Measurements from ENCODE around the gene ROCK2. TPM values are rescaled to one million over a fixed set of nuclear protein-coding genes. Genes with fewer than 3 reads are reported as not detected.

The ROCK2 gene
- total and polyA plus RNA-seq, 4 donors: 5.3 to 31.0 (median 12.2) TPM

DNA sequence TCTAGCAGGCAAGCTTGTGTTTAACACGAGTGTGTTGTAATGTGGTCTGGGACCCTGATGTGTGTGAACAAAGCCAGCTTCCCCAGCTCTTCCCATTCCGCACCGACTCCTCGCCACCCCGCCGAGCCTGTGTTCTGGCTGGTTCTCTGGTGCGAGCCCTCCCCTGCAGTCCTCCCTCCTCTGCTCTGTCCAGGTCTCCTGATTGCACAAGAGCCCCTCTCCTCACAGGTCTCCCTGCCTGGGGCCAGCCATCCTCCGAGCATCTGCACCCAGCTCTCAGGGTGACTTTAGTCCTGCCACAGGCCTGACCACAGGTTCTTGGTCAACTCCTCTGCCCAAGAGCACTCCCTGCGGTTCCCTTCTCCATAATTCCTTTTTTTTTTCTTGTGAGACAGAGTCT is 175.9 kb downstream of the ROCK2 start:
- Histone ChIP-seq H3K9me3 (ENCODE audit: control insufficient read depth in 4 of 4, low read length in 3 of 4) (no peaks in the 10 kb centered on the region), H3K27ac (ENCODE audit: low read depth in 1 of 2, low read length in 2 of 2) (no peak overlapping the region), H3K4me3 (ENCODE audit: low read depth in 1 of 3, low read length in 3 of 3) (no peak overlapping the region), H3K9ac (ENCODE audit: low read depth in 1 of 2, low read length in 2 of 2) (no peak overlapping the region), H3K27me3 (ENCODE audit: control insufficient read depth in 4 of 4, insufficient read depth in 4 of 4, low read length in 3 of 4) (no peaks in the 10 kb centered on the region), H3K4me1 (ENCODE audit: control insufficient read depth in 4 of 4, insufficient read depth in 4 of 4, low read length in 3 of 4) (no peaks in the 10 kb centered on the region), H3K36me3 (ENCODE audit: control insufficient read depth in 4 of 4, insufficient read depth in 3 of 4, low read depth in 1 of 4, low read length in 3 of 4) (peaks cover 0 to 2% (median 0%) of the 10 kb centered on the region in 4 donors)
- no peak for DNase-seq (ENCODE audit: low spot score)
- 85% methylated on average over 9 of the region's 9 CpGs for WGBS
- TF ChIP-seq HNF4G (IDR thresholded peaks at IDR 0.05): no peak
- TF ChIP-seq, protein P1, sequence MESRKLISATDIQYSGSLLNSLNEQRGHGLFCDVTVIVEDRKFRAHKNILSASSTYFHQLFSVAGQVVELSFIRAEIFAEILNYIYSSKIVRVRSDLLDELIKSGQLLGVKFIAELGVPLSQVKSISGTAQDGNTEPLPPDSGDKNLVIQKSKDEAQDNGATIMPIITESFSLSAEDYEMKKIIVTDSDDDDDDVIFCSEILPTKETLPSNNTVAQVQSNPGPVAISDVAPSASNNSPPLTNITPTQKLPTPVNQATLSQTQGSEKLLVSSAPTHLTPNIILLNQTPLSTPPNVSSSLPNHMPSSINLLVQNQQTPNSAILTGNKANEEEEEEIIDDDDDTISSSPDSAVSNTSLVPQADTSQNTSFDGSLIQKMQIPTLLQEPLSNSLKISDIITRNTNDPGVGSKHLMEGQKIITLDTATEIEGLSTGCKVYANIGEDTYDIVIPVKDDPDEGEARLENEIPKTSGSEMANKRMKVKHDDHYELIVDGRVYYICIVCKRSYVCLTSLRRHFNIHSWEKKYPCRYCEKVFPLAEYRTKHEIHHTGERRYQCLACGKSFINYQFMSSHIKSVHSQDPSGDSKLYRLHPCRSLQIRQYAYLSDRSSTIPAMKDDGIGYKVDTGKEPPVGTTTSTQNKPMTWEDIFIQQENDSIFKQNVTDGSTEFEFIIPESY (IDR thresholded peaks at IDR 0.05): no peak
- no peak for TF ChIP-seq JUND (IDR thresholded peaks at IDR 0.05)
- no peak for TF ChIP-seq RAD21 (IDR thresholded peaks at IDR 0.05)
- TF ChIP-seq RXRA (IDR thresholded peaks at IDR 0.05): no peak
- no peak for TF ChIP-seq EGR1 (IDR thresholded peaks at IDR 0.05; ENCODE audit: low read depth in 2 of 2)
- TF ChIP-seq SP1 (IDR thresholded peaks at IDR 0.05): no peak
- TF ChIP-seq, protein P2, sequence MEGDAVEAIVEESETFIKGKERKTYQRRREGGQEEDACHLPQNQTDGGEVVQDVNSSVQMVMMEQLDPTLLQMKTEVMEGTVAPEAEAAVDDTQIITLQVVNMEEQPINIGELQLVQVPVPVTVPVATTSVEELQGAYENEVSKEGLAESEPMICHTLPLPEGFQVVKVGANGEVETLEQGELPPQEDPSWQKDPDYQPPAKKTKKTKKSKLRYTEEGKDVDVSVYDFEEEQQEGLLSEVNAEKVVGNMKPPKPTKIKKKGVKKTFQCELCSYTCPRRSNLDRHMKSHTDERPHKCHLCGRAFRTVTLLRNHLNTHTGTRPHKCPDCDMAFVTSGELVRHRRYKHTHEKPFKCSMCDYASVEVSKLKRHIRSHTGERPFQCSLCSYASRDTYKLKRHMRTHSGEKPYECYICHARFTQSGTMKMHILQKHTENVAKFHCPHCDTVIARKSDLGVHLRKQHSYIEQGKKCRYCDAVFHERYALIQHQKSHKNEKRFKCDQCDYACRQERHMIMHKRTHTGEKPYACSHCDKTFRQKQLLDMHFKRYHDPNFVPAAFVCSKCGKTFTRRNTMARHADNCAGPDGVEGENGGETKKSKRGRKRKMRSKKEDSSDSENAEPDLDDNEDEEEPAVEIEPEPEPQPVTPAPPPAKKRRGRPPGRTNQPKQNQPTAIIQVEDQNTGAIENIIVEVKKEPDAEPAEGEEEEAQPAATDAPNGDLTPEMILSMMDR (IDR thresholded peaks at IDR 0.05; ENCODE audit: low read depth, low read length, missing input control): no peak
- TF ChIP-seq, protein P3, sequence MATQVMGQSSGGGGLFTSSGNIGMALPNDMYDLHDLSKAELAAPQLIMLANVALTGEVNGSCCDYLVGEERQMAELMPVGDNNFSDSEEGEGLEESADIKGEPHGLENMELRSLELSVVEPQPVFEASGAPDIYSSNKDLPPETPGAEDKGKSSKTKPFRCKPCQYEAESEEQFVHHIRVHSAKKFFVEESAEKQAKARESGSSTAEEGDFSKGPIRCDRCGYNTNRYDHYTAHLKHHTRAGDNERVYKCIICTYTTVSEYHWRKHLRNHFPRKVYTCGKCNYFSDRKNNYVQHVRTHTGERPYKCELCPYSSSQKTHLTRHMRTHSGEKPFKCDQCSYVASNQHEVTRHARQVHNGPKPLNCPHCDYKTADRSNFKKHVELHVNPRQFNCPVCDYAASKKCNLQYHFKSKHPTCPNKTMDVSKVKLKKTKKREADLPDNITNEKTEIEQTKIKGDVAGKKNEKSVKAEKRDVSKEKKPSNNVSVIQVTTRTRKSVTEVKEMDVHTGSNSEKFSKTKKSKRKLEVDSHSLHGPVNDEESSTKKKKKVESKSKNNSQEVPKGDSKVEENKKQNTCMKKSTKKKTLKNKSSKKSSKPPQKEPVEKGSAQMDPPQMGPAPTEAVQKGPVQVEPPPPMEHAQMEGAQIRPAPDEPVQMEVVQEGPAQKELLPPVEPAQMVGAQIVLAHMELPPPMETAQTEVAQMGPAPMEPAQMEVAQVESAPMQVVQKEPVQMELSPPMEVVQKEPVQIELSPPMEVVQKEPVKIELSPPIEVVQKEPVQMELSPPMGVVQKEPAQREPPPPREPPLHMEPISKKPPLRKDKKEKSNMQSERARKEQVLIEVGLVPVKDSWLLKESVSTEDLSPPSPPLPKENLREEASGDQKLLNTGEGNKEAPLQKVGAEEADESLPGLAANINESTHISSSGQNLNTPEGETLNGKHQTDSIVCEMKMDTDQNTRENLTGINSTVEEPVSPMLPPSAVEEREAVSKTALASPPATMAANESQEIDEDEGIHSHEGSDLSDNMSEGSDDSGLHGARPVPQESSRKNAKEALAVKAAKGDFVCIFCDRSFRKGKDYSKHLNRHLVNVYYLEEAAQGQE (IDR thresholded peaks at IDR 0.05): no peak
- TF ChIP-seq FOXA1 (IDR thresholded peaks at IDR 0.05): no peak
- TF ChIP-seq TAF1 (conservative IDR thresholded peaks at IDR 0.05): no peak
- TF ChIP-seq FOXA2 (IDR thresholded peaks at IDR 0.05): no peak
- TF ChIP-seq, protein P4, sequence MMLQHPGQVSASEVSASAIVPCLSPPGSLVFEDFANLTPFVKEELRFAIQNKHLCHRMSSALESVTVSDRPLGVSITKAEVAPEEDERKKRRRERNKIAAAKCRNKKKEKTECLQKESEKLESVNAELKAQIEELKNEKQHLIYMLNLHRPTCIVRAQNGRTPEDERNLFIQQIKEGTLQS (IDR thresholded peaks at IDR 0.05): no peak
- TF ChIP-seq NR2F2 (IDR thresholded peaks at IDR 0.05): no peak
- TF ChIP-seq HNF4A (conservative IDR thresholded peaks at IDR 0.05): no peak
- TF ChIP-seq, protein P5, sequence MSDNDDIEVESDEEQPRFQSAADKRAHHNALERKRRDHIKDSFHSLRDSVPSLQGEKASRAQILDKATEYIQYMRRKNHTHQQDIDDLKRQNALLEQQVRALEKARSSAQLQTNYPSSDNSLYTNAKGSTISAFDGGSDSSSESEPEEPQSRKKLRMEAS (IDR thresholded peaks at IDR 0.05): no peak
- no peak for TF ChIP-seq GABPA (IDR thresholded peaks at IDR 0.05 in 1 of 2, conservative IDR thresholded peaks at IDR 0.05 in 1 of 2)
